ENCODE data around the gene MBD6.

Gene MBD6

DNA sequence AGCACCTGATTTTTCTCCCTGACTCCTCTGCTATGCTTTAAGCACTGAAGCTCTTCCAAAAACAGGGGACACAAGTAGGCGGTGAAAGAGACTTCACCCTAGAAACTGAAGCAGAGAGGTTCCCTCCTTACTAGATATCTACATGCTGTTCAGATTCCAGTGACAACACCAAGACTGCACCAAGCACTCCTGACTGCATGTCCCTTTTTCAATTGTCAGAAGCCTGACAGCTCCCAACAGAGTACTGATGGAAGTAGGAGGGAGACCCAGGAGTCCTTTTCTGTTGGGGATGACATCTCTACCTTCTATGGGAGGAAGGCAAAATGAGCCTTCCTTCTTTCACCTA lies 13.9 kb downstream of the MBD6 start:
- no peak overlapping the region for H3K4me3 ChIP-seq (ENCODE audit: low read length)
- no peak for DNase-seq (ENCODE audit: low read depth)
- TF ChIP-seq, protein P1, sequence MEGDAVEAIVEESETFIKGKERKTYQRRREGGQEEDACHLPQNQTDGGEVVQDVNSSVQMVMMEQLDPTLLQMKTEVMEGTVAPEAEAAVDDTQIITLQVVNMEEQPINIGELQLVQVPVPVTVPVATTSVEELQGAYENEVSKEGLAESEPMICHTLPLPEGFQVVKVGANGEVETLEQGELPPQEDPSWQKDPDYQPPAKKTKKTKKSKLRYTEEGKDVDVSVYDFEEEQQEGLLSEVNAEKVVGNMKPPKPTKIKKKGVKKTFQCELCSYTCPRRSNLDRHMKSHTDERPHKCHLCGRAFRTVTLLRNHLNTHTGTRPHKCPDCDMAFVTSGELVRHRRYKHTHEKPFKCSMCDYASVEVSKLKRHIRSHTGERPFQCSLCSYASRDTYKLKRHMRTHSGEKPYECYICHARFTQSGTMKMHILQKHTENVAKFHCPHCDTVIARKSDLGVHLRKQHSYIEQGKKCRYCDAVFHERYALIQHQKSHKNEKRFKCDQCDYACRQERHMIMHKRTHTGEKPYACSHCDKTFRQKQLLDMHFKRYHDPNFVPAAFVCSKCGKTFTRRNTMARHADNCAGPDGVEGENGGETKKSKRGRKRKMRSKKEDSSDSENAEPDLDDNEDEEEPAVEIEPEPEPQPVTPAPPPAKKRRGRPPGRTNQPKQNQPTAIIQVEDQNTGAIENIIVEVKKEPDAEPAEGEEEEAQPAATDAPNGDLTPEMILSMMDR (IDR thresholded peaks at IDR 0.05; ENCODE audit: insufficient read depth, low read depth, low read length, missing control alignments): no peak

DNA sequence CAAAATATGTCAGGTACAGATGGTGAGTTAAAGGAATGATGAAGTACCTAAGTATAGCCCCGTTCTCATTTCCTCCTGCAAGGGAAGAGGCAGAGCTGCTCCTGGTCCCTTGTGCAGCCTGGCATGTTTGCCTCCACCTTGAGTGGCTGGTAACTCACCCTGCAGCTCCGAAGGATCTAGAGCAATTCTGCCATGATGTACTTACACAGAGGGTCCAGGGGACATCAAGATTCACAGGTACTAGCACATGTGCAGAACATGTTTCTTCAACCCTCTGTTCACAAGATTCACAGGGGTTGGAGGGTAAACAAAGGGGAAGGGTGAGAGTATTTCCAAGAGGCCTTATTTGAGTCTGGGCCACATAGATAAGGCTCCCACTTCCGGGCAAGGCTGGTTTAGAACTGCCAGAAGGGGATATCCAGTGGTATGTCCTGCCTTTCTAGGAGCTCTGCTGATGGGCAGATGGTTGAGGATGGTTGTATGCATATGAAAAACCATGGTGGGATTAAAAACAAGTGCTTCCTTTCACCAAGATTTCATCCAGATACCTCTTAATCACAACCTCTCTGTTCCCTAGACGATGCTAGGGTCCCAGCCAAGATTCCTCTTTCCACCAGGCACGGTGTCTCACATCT lies 16.6 kb downstream of the MBD6 start:
- DNase-seq (ENCODE audit: low read depth): no peak
- TF ChIP-seq, protein P1 (IDR thresholded peaks at IDR 0.05; ENCODE audit: insufficient read depth, low read depth, low read length, missing control alignments): no peak
- H3K4me3 ChIP-seq (ENCODE audit: low read length): no peak overlapping the region

DNA sequence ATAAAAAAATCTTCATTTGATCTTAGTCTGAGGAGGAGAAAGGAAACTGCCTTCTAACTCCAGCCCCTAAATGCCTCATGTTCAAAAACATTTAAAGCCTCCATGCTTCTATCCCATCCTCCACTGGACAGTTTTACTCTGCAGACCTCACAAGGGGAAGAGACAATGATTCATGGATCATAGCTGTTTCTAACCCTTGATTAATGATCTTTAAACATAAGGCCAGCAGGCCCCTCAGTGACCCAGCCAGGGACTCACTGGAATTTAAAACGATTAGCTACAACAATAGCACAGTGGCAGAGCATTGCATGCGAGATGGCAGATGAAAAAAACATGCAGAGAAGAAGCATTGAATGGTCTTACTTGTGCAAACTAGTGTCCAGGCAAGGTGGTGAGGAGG lies 18.4 kb downstream of the MBD6 start:
- DNase-seq (ENCODE audit: low read depth): no peak
- TF ChIP-seq, protein P1 (IDR thresholded peaks at IDR 0.05; ENCODE audit: insufficient read depth, low read depth, low read length, missing control alignments): no peak
- H3K4me3 ChIP-seq (ENCODE audit: low read length): no peak overlapping the region

DNA sequence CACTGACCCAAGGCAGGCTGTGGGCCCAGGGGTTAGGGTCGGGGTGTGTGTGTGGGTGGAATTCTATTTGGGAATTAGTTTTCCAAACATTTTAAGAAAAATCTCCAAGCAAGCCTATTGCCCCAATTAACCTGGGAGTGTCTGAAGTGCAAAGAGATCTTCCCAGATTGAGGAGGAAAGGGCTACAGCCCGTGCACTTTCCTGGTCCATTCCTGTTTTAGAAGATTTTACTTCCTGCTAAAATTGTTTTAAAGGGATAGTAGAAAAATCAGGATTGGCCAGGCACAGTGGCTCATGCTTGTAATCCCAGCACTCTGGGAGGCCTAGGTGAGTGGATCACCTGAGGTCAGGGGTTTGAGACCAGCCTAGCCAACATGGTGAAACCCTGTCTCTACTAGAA lies 19.1 kb downstream of the MBD6 start:
- TF ChIP-seq, protein P1 (IDR thresholded peaks at IDR 0.05; ENCODE audit: insufficient read depth, low read depth, low read length, missing control alignments): no peak
- DNase-seq (ENCODE audit: low read depth): no peak
- no peak overlapping the region for H3K4me3 ChIP-seq (ENCODE audit: low read length)

DNA sequence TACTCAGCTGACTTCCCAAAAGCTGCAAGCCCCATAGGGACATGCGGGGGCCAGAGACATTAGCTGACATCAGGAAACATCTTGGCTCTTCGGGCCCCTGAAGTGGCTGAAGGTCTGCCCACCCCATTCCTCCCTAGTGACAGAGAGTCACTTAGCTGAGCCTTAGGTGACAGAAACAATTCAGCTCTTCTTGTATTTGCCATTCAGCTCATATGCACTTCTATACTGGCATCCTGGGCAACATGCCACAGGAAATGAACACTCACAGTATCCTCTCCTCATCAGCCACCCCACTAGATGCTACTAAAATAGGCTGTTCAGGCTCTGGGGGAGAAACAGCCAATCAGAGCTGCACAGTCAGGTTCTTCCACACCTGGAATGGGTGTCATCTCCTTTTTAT lies 21.0 kb downstream of the MBD6 start:
- TF ChIP-seq, protein P1 (IDR thresholded peaks at IDR 0.05; ENCODE audit: insufficient read depth, low read depth, low read length, missing control alignments): no peak
- DNase-seq (ENCODE audit: low read depth): no peak
- no peak overlapping the region for H3K4me3 ChIP-seq (ENCODE audit: low read length)

DNA sequence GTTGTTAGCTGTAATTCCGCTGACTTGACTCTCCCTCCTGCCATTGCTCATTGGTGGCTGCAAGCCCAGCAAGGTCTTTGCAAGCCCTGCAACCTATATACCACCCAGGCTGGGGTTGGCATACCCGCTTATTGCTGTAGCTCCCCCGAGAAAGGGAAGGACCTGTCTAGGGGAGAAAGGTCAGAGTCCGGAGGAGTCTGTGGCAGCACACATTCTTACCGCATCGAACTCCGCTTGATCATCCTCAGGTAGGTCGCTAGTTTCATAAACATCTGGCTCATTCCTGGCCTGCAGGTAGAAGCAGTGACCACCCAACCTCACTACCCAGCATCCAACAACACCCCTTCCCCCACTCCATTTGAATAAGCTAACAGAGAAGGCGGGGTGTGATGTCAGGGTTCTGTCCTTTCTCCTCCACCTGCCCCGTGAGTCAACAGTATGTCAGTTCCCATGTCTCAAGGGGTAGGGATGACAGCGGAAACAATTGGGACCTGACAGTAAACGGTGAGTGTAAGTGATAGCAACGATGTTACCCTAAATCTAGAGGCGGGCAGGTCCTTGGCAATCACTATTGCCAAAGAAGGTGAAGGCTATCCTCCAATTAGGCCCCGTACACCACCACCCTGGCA lies 23.3 kb downstream of the MBD6 start:
- TF ChIP-seq, protein P1 (IDR thresholded peaks at IDR 0.05; ENCODE audit: insufficient read depth, low read depth, low read length, missing control alignments): no peak

More for the DNA sequence above, 23.3 kb downstream of the MBD6 start:
- DNase-seq (ENCODE audit: low read depth): peak; percentile 84
- peak overlapping the region; percentile 81 for H3K4me3 ChIP-seq (ENCODE audit: low read length)

Measured in epithelial cell of esophagus (primary cell).